K562 (cell line): ENCODE data around the gene FBXL13. TPM values are rescaled to one million over a fixed set of nuclear protein-coding genes. Genes with fewer than 3 reads are reported as not detected.

Source experiments
- ATAC-seq: fragments of 200-7000 bp; cut with Tn5 transposase; 3 replicates; pipeline ENCODE4 v1.9.1; 2020; ENCODE audit warnings: moderate library complexity
- BruUV-seq: library from RNA; stranded (reverse); fragments of 400-500 nt; replicated peaks from 2 replicates; lab custom pipeline; 2021; lab: Mats Ljungman, UMichigan
- CTCF ChIA-PET: fragments of 300-600 bp; formaldehyde crosslinking; extraction: SDS; loops from one replicate; lab custom pipeline; 2021; ENCODE audit warnings: low intra/inter-chr PET ratio; lab: Yijun Ruan, JAX
- POLR2A ChIA-PET: fragments of 300-600, 350-650 bp; sonication (Branson Sonifier 250); formaldehyde crosslinking; extraction: SDS; loops from one replicate; lab custom pipeline; 2021; ENCODE audit warnings: antibody characterized with exemption, inconsistent platforms; lab: Yijun Ruan, JAX
- DNase-seq, 4 experiments: peaks; one replicate each; pipeline versions ENCODE4 v3.0.0 to v3.0.0-alpha.2; 2011 to 2018; ENCODE audit warnings: low spot score in 3 of 4, mixed read lengths in 3 of 4; ENCODE audit errors: extremely low read depth in 1 of 4
- FAIRE-seq: peaks from 2 replicates; lab custom pipeline; 2011; peaks lifted over from hg19 to GRCh38; lab: Jason Lieb, UNC
- H2AFZ ChIP-seq: 2 replicates; pipeline ENCODE4 v1.6.0; 2011; ENCODE audit warnings: low read depth, low read length, control low read depth, inconsistent platforms
- H3K27ac ChIP-seq: fragments of 200-600 bp; 3 replicates; pipeline ENCODE4 v1.8.0; 2011; ENCODE audit warnings: low read depth, mild to moderate bottlenecking, control low read depth, inconsistent platforms, low read length, moderate library complexity, mixed read lengths; ENCODE audit errors: extremely low read depth
- H3K27me3 ChIP-seq, 2 experiments: fragments of 300-600 bp in 1 of 2; 2 replicates in 1 of 2; 3 replicates in 1 of 2; pipeline versions ENCODE4 v1.6.0 to v1.8.0; 2011; ENCODE audit warnings: inconsistent platforms in 2 of 2, low read length in 2 of 2, mild to moderate bottlenecking in 1 of 2, mixed read lengths in 1 of 2, moderate library complexity in 1 of 2; ENCODE audit not compliant: control insufficient read depth in 2 of 2, insufficient read depth in 2 of 2
- H3K36me3 ChIP-seq: fragments of 300-600 bp; 3 replicates; pipeline ENCODE4 v1.8.0; 2011; ENCODE audit warnings: mild to moderate bottlenecking, low read length, inconsistent platforms; ENCODE audit not compliant: control insufficient read depth, insufficient read depth
- H3K4me1 ChIP-seq, 2 experiments: fragments of 200-600 bp in 1 of 2; replicated peaks in 1 of 2; 2 replicates in 1 of 2; 3 replicates in 1 of 2; pipeline versions ENCODE4 v1.5.1 to v1.8.0; 2011; ENCODE audit warnings: inconsistent platforms in 2 of 2, low read length in 2 of 2, mild to moderate bottlenecking in 1 of 2, mixed read lengths in 1 of 2, moderate library complexity in 1 of 2; ENCODE audit not compliant: control insufficient read depth in 2 of 2, insufficient read depth in 2 of 2
- H3K4me2 ChIP-seq: 2 replicates; pipeline ENCODE4 v1.6.1; 2011; ENCODE audit warnings: low read length, control low read depth, inconsistent platforms, mixed read lengths; ENCODE audit not compliant: insufficient read depth
- H3K4me3 ChIP-seq: fragments of 200-600 bp; sonication (generic), shearing (Covaris generic); 2 replicates; pipeline ENCODE4 v1.5.1; 2016; ENCODE audit warnings: control low read depth, inconsistent platforms
- H3K79me2 ChIP-seq: fragments of 200-600 bp; 3 replicates; pipeline ENCODE4 v1.8.0; 2011; ENCODE audit warnings: low read length, inconsistent platforms; ENCODE audit not compliant: control insufficient read depth, insufficient read depth
- H3K9ac ChIP-seq, 2 experiments: 2 replicates each; pipeline versions ENCODE4 v1.6.0 to v1.6.1; 2011; ENCODE audit warnings: low read depth in 2 of 2, low read length in 2 of 2, control low read depth in 1 of 2, inconsistent platforms in 1 of 2, mild to moderate bottlenecking in 1 of 2, mixed read lengths in 1 of 2; ENCODE audit not compliant: insufficient read depth in 1 of 2
- H3K9me1 ChIP-seq: one replicate; pipeline ENCODE4 v1.6.0; 2011; ENCODE audit warnings: inconsistent platforms, mild to moderate bottlenecking, low read length, moderate library complexity; ENCODE audit not compliant: control insufficient read depth, insufficient read depth
- H3K9me3 ChIP-seq: replicated peaks from 2 replicates; pipeline ENCODE4 v1.5.1; 2011; ENCODE audit warnings: low read depth, low read length, inconsistent platforms; ENCODE audit not compliant: control insufficient read depth, insufficient read depth
- H4K20me1 ChIP-seq: replicated peaks from 2 replicates; pipeline ENCODE4 v1.6.1; 2011; ENCODE audit warnings: low read length, inconsistent platforms, mixed read lengths; ENCODE audit not compliant: control insufficient read depth, insufficient read depth
- CXXC5 ChIP-seq: fragments of 250-450 bp; sonication (Bioruptor Pico); IDR thresholded peaks from 2 replicates; pipeline ENCODE4 v1.8.0; 2022; ENCODE audit warnings: inconsistent platforms, mild to moderate bottlenecking, moderate library complexity
- FOXJ2 ChIP-seq: fragments of 200-800 bp; sonication (Bioruptor generic); IDR thresholded peaks from 2 replicates; pipeline ENCODE4 v1.6.1; 2016; ENCODE audit warnings: missing genetic modification characterization, missing compliant biosample characterization
- GATAD2A ChIP-seq: fragments of 450-650 bp; IDR thresholded peaks from 2 replicates; pipeline ENCODE4 v1.6.1; 2017
- KAT8 ChIP-seq: fragments of 450-650 bp; IDR thresholded peaks from 2 replicates; pipeline ENCODE4 v1.6.1; 2016; ENCODE audit warnings: low read depth, mild to moderate bottlenecking
- LARP7 ChIP-seq: fragments of 450-650 bp; IDR thresholded peaks from 2 replicates; pipeline ENCODE4 v1.6.1; 2016
- PPARD ChIP-seq: fragments of 250-450 bp; sonication (Bioruptor Pico); IDR thresholded peaks from 2 replicates; pipeline ENCODE4 v1.8.0; 2022; ENCODE audit warnings: inconsistent platforms, mild to moderate bottlenecking, moderate library complexity
- ZBTB1 ChIP-seq: sonication (generic); formaldehyde crosslinking; IDR thresholded peaks from 2 replicates; pipeline ENCODE4 v1.8.1; 2023; ENCODE audit warnings: missing genetic modification reagents, low read depth, mild to moderate bottlenecking, borderline replicate concordance
- ZNF584 ChIP-seq: fragments of 200-800 bp; sonication (Bioruptor generic); IDR thresholded peaks from 2 replicates; pipeline ENCODE4 v1.6.1; 2016; ENCODE audit warnings: low read depth, mild to moderate bottlenecking, missing genetic modification characterization, missing compliant biosample characterization
- ZNF668 ChIP-seq: fragments of 250-450 bp; sonication (Bioruptor Pico); IDR thresholded peaks from 2 replicates; pipeline ENCODE4 v1.8.0; 2022; ENCODE audit warnings: mild to moderate bottlenecking, inconsistent platforms
- ZNF695 ChIP-seq: fragments of 450-650 bp; formaldehyde crosslinking; IDR thresholded peaks from 2 replicates; pipeline ENCODE4 v1.4.0; 2020; ENCODE audit warnings: mild to moderate bottlenecking, moderate library complexity
- ZNF830 ChIP-seq: fragments of 250-450 bp; sonication (Bioruptor Pico); IDR thresholded peaks from 2 replicates; pipeline ENCODE4 v1.5.0; 2021; ENCODE audit warnings: mild to moderate bottlenecking
- WGBS: fragments of 100-300 bp; shearing (Covaris generic); methylation state at CpG from one replicate; pipeline ENCODE4 v1.1.6; 2016; ENCODE audit warnings: low coverage, mixed read lengths; ENCODE audit not compliant: insufficient coverage; ENCODE audit errors: missing lambda C conversion rate; 5-methylcytosine and 5-hydroxymethylcytosine counted together
- in situ Hi-C: fragments of 300-500 bp; cut with MboI; formaldehyde crosslinking; loops from 4 replicates; pipeline ENCODE4 v1.15.0; 2018; ENCODE audit warnings: inconsistent platforms, mixed read lengths
- intact Hi-C: fragments of 100-400 bp; cut with micrococcal nuclease; formaldehyde crosslinking; loops from 2 replicates; pipeline ENCODE4 v1.14.2; 2022
- polyA plus RNA-seq, 8 experiments: library from polyadenylated mRNA; depleted of rRNA in 4 of 8; stranded (reverse) in 5 of 8; unstranded in 3 of 8; fragments of >200 nt; fragmentation: Nextera tagmentation in 2 of 8; fragmentation: Illumina TruSeq in 1 of 8; extraction: Ambion mirVana in 2 of 8; extraction: Trizol in 1 of 8; gene quantifications; 2 replicates each; pipeline versions ENCODE4 v1.2.1 to v1.2.3, GENCODE V29; 2011 to 2014; ENCODE audit warnings: inconsistent platforms in 1 of 8, missing spikeins in 1 of 8
- total RNA-seq, 7 experiments: library from RNA; depleted of rRNA in 6 of 7; stranded (reverse); fragments of >200 nt in 6 of 7; fragmentation: Illumina TruSeq in 2 of 7; extraction: Trizol in 2 of 7; gene quantifications; 2 replicates each; pipeline versions ENCODE4 v1.2.1 to v1.2.3, GENCODE V29; 2011 to 2021; ENCODE audit warnings: low replicate concordance in 1 of 7
- TF ChIP-seq, protein P1 (sequence below): fragments of 250-450 bp; sonication (Bioruptor Pico); IDR thresholded peaks from 2 replicates; pipeline ENCODE4 v1.5.0; 2021
- TF ChIP-seq, protein P2 (sequence below): fragments of 250-450 bp; sonication (Bioruptor Pico); IDR thresholded peaks from 2 replicates; pipeline ENCODE4 v1.5.1; 2021; ENCODE audit warnings: mild to moderate bottlenecking

Gene FBXL13
- total and polyA plus RNA-seq, 9 of the 15 experiments (the other 6 are each of a cell fraction or from before 2014, with no cell fraction given), result 16.3 to 55.0 (median 25.4) TPM

- no TSS peak for BruUV-seq
- FAIRE-seq (no peak), ATAC-seq (no peak)
- WGBS, result 89% methylated on average over 1 of the region's 1 CpG
- intact Hi-C loops (no loop called here), in situ Hi-C loops (no loop called here)
- Histone ChIP-seq H4K20me1 (no peaks in the 10 kb centered on the region), H3K36me3 (peaks cover 41% of the 10 kb centered on the region), H3K79me2 (no peaks in the 10 kb centered on the region), H2AFZ (no peak overlapping the region), H3K4me3 (no peak overlapping the region), H3K9me1 (no peaks in the 10 kb centered on the region), H3K27ac (no peak overlapping the region), H3K9ac (no peak overlapping the region)
- TF ChIP-seq ZNF695 (CRISPR knock-in tag) (no peak), ZNF830 (no peak), PPARD (CRISPR knock-in tag) (no peak), KAT8 (no peak), ZNF584 (CRISPR knock-in tag) (no peak), ZBTB1 (CRISPR knock-in tag) (no peak), CXXC5 (CRISPR knock-in tag) (no peak), LARP7 (no peak), FOXJ2 (tag) (no peak), ZNF668 (CRISPR knock-in tag) (no peak), GATAD2A (no peak)
- TF ChIP-seq, protein P1, sequence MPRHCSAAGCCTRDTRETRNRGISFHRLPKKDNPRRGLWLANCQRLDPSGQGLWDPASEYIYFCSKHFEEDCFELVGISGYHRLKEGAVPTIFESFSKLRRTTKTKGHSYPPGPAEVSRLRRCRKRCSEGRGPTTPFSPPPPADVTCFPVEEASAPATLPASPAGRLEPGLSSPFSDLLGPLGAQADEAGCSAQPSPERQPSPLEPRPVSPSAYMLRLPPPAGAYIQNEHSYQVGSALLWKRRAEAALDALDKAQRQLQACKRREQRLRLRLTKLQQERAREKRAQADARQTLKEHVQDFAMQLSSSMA, result no peak
- TF ChIP-seq, protein P2, sequence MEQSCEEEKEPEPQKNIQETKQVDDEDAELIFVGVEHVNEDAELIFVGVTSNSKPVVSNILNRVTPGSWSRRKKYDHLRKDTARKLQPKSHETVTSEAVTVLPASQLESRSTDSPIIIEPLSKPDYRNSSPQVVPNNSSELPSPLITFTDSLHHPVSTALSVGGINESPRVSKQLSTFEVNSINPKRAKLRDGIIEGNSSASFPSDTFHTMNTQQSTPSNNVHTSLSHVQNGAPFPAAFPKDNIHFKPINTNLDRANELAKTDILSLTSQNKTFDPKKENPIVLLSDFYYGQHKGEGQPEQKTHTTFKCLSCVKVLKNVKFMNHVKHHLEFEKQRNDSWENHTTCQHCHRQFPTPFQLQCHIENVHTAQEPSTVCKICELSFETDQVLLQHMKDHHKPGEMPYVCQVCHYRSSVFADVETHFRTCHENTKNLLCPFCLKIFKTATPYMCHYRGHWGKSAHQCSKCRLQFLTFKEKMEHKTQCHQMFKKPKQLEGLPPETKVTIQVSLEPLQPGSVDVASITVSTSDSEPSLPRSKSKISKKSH (CRISPR knock-in tag), result no peak
- TF ChIP-seq, all 486 proteins: peak for 0
- ChIA-PET POLR2A (interaction anchor here (2.3 kb wide), 1 partner anchor 10 kb away, joined by 6 read pairs; no protein-coding TSS in a partner anchor), CTCF (no interaction called here)
- no peaks in the 10 kb centered on the region for H3K4me1 ChIP-seq
- H3K27me3 ChIP-seq, result no peaks in the 10 kb centered on the region
- no peak overlapping the region for H3K4me2 ChIP-seq
- no peaks in the 10 kb centered on the region for H3K9me3 ChIP-seq
- DNase-seq, result no peak
Observed at GRCh38 chr7:102834466-102834865, 240.1 kb downstream of the FBXL13 start.
